DMS79 treated with DMSO at 0.1 percent for 48 hours (cell line): ENCODE measurements around the gene PGBD5.
"Not testable (repeated sequence)": the region's sequence is repeated elsewhere in the genome, so short reads cannot be mapped to it uniquely, and the experiment has no call there.

Experiments used
- DNase-seq: peaks from one replicate; lab custom pipeline; 2025; lab: John Stamatoyannopoulos, UW

Gene PGBD5

DNA sequence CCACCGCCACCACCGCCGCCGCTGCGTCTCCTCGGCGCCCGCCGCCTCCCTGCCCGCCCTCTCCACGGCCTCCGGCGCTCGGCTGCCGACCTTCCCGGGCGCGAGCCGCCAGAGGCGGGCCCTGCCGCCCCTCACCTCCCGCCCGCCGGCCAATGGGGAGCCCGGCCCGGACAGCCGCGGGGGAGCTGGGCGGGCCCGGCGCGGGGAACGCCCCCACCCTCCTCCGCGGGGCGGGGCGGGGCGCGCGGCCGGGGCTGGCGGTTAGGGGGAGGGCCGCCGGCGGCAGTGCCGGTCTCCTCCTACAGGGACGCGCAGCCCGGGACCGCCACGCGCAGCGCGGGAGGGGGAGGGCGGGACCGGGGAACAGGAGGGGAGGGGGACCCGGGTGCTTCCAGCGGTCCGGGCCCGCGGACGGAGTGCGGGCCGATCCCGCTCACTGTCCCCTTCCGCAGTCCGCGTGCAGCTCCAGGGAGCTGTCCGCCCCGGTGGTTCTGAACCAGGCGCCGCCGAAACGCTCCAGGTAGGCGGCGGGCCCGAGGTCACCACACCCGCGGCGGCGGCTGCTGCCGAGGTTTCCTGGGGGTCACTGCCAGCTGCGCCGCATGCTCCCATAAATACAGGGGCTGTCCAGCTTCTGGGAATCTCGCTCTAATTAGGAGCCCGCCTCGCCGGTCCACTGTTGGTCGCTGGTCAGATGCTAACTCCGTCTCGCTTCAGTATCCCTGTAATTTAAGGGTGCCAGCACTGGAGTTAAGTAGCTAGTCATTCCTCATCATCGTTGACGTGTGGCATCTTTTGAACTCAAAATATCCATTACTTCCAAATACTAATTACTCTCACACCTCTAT lies at the start of gene PGBD5:
Gene PGBD5, minus strand, starts transcription at position 87 of the 848 bp plus-strand sequence. CDS start 404 bp downstream, outside the sequence.
- peak; percentile 75 for DNase-seq

- DNase-seq = not testable (repeated sequence)
These were observed 48.8 kb upstream of the PGBD5 start for GRCh38 chr1:230474924-230475323.

DNA sequence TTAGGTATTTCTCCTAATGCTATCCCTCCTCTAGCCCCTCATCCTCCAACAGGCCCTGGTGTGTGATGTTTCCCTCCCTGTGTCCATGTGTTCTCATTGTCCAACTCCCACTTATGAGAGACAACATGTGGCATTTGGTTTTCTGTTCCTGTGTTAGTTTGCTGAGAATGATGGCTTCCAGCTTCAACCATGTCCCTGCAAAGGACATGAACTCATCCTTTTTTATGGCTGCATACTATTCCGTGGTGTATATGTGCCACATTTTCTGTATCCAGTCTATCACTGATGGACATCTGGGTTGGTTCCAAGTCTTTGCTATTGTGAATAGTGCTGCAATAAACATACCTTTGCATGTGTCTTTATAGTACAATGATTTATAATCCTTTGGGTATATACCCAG lies 44.6 kb upstream of the PGBD5 start:
- DNase-seq = not testable (repeated sequence)

DNA sequence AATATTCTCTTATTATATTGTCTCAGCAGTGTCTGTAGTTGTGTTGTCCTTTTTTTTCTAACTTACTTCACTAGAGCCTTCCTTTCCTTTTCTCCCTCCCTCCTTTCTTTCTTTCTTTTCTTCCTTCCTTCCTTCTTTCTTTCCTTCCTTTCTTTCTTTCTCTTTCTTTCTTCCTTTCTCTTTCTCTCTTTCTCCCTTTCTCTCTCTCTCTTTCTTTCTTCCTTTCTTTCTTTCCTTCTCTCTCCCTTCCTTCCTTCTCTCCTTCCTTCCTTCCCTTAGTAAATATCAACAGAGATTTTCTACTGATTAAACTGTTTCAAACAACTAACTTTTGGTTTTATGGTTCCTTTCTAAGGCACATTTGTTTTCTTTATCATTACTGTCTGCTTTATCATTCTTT lies 43.1 kb upstream of the PGBD5 start:
- no peak for DNase-seq

DNA sequence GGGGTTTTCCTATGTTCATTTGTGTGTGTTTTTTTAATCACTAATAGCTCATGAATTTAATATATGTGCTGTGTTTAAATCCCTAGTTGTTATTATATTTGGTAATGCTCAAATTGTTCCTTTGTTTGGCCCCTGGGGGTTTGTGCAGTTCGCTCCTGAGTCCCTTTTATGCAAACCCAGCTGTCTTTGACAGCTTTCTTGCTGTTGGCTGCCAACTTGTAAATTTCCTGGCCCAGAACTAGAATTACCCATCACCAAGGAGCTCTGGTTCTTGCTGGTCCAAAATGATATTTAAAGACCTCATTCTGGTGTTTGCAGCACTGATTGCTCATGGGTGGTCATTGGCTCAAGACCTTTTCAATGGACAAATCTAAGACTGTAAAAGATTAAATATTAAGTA lies 39.6 kb upstream of the PGBD5 start:
- no peak for DNase-seq

DNA sequence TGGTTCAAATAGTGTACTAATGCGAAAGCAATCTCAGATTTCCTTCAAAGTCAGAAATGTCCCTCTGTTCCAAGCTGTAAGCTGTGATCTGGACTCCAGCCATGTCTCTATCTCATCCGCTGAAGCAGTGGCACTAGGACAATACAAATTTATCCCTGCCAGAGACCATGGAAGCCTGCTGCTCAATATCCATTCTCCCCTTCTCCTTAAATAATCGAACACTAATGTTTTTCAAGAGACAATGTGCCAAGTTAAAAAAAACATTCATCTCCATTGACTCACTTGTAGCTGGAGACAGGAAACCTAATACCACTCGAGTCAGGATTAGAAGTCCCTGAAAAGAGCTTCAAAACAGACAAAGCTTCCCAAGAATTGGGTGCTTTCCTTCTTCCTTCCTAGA lies 38.5 kb upstream of the PGBD5 start:
- DNase-seq = peak; percentile 8

GRCh38 chr1:230463760-230464159 lies 37.6 kb upstream of the PGBD5 start:
- no peak for DNase-seq

GRCh38 chr1:230463326-230463725 lies 37.2 kb upstream of the PGBD5 start:
- DNase-seq = no peak

DNA sequence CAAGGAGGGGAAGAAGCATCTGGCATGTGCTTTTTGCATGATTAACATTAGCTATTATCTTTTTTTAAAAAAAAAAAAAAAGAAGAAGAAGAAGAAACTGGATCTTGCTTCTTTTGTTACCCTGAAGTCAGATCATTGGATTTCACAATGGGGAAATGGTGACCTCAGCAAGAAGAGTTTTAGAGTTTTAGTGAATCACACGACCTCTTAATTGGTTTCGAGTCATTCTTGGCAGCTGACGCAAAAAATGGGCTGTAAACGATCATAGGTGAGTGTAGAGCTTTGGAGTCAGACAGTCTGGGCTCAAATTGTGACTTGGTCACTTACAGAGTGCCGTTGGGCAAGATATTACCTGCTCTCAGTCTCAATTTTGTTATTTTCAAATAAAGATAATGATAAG lies 33.3 kb upstream of the PGBD5 start:
- DNase-seq = peak; percentile 65

GRCh38 chr1:230458509-230458908 lies 32.4 kb upstream of the PGBD5 start:
- no peak for DNase-seq

DNA sequence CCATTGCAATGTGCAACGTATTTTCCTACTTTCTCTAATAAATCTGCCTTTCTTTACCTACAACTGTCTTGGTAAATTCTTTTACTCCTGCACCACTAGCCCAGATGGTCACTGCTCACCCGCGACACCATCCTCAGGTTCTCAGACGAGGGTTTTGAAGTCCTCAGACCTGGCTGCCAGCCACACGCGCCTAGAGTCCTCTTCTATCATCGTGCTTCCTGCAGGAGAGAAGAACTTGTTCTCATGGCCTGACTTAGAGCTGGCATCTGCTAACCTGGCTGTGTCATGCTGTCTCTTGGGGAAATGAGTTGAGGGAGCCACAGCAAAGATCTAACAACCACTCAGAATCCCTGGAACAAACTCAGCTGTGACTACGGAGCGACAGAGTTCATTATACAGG lies 30.3 kb upstream of the PGBD5 start:
- peak; percentile 50 for DNase-seq

DNA sequence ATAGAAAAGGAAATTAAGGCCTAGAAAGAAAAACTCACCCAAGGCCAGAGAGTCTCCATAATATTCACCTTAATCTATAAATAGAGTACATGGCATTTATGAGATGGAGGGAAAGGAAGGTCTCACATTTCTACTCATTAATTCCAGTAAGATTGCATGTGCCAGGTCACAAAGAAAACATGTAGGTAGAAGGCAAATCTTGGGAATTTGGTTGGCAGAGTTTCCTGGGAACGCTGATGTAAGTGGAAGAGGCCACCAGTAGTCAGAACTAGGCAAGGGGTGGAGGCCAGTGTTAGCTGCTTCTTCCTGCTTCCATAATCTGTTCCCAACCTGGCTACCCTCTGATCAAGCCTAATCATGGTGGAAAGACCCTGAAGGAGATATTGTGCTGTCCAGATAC lies 29.2 kb upstream of the PGBD5 start:
- DNase-seq = no peak

DNA sequence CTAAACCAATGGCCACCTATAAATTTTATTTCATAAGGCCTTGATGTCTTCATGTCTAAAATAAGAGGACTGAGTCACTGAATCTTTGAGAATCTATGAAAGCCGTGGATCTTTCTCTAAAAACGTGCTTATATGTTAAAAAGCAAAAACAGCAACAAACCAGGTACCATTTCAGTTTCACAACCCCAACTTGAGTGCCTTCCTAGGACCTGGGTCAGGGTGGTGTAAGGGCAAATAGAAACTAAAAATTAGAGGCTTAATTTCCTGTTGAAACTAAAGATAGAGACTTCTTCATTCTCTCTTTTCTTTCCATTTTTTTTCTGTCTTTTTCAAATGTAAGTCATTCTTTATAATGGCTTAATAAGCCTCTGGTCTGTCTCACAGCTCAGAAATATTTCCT lies 27.2 kb upstream of the PGBD5 start:
- DNase-seq = no peak

- no peak for DNase-seq
These were observed 15.3 kb upstream of the PGBD5 start for GRCh38 chr1:230441183-230442029.

DNA sequence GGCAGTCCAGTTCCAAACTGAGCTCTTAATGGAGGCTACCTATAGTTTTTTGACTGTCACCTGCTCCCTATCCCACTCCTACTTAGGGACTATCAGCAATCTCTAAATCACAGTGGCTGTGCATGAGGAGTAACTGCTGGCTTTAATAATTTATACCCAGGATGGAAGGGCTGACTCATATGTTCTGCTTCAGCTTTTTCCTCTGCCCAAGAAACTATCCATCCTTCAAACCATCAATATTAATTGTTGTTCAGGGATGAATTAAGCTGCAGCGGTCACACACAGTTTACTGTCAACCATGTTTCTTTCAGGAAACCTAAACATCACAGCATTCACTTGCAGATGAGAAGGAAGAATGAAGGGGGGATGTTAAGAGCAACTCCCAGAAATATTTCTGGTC lies 9.0 kb upstream of the PGBD5 start:
- no peak for DNase-seq

GRCh38 chr1:230431527-230431926 lies 5.4 kb upstream of the PGBD5 start:
- DNase-seq = no peak

- DNase-seq = no peak
These were observed 4.4 kb upstream of the PGBD5 start for GRCh38 chr1:230430499-230430898.

GRCh38 chr1:230429067-230429735 lies 3.1 kb upstream of the PGBD5 start:
- DNase-seq = no peak

GRCh38 chr1:230427981-230428380 lies 1.8 kb upstream of the PGBD5 start:
- no peak for DNase-seq

GRCh38 chr1:230427094-230427876 lies 1.2 kb upstream of the PGBD5 start:
- DNase-seq = no peak

- no peak for DNase-seq
These were observed 660 bp downstream of the PGBD5 start for GRCh38 chr1:230425252-230426091.
